HG03045 (cell line): ENCODE measurements around the gene ROCK1.

ENCODE experiments used
- ATAC-seq: cut with Tn5 transposase; IDR thresholded peaks from one replicate; pipeline ENCODE4 v1.9.1; 2021; ENCODE audit warnings: mild to moderate bottlenecking, moderate library complexity; ENCODE audit not compliant: unreplicated experiment

The ROCK1 gene

GRCh38 chr18:21109936-21110712 is 1.5 kb downstream of the ROCK1 start:
- ATAC-seq: no peak

DNA sequence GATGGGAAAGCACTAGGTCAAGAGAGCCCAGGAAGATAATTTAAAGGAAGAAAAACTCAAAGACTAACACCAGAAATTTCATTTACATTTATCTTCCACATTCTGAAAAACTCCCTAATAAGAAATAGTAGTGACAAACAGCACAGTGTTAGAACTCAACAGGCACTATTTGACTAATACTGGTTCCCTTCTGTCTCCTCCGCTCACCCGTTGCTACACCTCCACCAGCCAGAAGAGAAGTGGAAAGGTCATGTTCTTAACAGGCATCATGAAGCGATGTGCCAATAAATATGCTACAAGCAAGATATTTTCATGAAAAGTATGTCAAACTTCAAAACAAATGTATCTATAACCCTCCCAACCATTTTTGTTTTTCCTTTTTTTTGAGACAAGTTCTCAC is 5.7 kb downstream of the ROCK1 start:
- ATAC-seq: no peak

GRCh38 chr18:21101172-21101571 is 10.4 kb downstream of the ROCK1 start:
- ATAC-seq: no peak

- ATAC-seq: no peak
Measured at GRCh38 chr18:21100678-21101077, 10.9 kb downstream of the ROCK1 start.

GRCh38 chr18:21100146-21100545 is 11.5 kb downstream of the ROCK1 start:
- no peak for ATAC-seq

DNA sequence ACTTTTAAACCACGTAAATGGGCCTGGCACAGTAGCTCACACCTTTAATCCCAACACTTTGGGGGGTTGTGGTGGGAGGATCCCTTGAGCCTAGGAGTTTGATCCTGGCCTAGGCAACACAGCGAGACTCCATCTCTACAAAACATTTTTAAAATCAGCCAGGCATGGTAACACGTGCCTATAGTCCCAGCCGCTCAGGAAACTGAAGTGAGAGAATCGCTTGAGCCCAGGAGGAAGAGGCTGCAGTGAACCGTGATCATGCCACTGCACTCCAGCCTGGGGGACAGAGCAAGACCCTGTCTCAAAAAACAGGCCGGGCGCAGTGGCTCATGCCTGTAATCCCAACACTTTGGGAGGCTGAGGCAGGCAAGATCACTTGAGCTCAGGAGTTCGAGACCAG is 12.2 kb downstream of the ROCK1 start:
- no peak for ATAC-seq

- no peak for ATAC-seq
Measured at GRCh38 chr18:21096760-21097159, 14.9 kb downstream of the ROCK1 start.

GRCh38 chr18:21093133-21093532 is 18.5 kb downstream of the ROCK1 start:
- no peak for ATAC-seq

DNA sequence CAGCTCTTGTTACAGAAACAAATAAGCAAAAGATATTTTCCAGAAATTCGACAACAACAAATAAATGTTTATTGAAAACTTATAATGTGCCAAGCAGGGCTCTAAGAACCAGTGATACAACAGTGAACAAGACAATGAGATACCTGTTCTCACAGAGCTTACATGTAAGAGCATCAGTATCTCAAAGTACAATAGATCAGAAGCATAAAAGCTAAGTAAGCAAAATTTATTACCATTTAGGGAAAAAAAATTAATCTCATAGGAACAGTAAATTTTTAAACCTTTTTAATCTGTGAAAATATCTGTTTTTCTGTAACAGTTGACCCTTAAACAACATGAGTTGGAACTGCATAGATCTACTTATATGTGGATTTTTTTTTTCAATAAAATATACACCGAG is 20.9 kb downstream of the ROCK1 start:
- no peak for ATAC-seq

DNA sequence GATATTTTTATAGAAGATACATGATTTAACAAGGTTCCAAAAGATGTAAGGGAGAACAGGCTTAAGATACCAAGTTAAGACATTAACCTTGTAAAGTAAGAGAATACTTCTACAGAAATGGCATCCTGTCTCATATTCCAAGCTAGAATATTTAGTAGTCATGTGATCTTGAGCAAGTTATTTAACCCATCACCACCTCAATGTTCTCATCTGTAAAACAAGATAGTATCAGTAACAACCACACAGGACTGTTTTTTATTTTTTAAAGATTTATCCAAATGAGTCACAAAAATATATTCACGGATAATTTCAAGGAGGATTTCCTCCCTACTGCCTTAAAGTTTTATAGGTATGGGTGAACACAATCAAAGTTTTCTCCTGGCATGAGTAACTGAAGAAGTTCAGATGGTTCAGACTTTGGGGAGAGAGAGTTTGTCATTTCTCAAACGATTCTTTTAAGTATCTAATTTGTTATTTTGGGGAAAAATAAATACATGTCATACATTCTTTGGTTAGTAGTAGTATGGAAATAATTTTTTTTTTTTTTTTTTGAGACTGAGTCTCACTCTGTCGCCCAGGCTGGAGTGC is 25.9 kb downstream of the ROCK1 start:
- ATAC-seq: no peak

- no peak for ATAC-seq
Measured at GRCh38 chr18:21084511-21085078, 27.0 kb downstream of the ROCK1 start.

DNA sequence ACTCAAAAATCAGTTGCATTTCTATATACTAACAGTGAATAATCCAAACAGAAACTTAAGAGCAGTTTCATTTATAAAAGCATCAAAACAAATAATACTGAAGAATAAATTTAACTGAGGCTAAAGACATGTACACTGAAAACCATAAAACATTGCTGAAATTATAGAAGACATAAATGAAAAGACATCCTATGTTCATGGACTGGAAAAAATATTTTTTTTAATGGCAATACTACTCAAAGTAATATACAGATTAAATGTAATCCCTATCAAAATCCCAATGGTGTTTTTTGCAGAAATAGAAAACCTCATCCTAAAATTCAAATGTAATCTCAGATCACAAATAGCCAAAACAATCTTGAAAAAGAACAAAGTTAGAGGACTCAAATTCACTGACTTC is 28.6 kb downstream of the ROCK1 start:
- no peak for ATAC-seq

DNA sequence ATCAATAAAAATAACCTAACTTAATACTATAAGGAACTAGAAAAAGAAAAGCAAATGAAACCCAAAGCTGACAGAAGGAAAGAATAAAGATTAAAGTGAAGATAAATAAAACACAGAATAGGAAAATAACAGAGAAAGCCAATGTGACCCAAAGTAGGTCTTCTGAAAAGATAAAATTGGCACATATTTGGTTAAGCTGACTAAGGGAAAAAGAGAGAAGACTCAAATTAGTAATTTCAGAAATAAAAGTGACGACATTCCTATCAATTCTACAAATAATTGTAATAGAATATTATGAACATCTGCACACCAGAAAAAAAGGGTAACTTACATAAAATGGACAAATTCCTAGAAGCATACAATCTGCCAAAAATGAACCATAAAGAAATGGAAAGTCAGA is 30.2 kb downstream of the ROCK1 start:
- no peak for ATAC-seq

GRCh38 chr18:21080576-21080975 is 31.0 kb downstream of the ROCK1 start:
- no peak for ATAC-seq

GRCh38 chr18:21074336-21075323 is 37.0 kb downstream of the ROCK1 start:
- no peak for ATAC-seq

DNA sequence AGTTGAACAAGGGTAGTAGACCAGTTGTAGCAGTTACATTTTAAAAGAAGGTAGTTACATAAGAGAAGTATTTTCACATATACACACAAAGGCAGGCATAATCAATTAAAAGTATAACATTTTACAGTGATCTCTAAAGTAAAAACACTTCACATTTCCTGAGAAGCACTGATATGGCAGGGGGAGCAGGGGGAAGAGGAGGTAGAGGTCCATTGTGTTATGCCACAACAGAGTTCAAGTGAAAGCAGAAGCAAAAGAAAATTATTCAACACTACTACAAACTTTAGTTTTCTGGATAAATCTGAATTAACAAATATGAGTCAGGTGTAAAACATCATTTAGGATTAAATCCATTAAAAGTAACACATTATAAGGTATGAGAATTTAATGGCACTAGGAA is 38.4 kb downstream of the ROCK1 start:
- ATAC-seq: no peak

- no peak for ATAC-seq
Measured at GRCh38 chr18:21071071-21071470, 40.5 kb downstream of the ROCK1 start.

- ATAC-seq: no peak
Measured at GRCh38 chr18:21069468-21069867, 42.1 kb downstream of the ROCK1 start.

GRCh38 chr18:21064347-21064746 is 47.3 kb downstream of the ROCK1 start:
- ATAC-seq: no peak

DNA sequence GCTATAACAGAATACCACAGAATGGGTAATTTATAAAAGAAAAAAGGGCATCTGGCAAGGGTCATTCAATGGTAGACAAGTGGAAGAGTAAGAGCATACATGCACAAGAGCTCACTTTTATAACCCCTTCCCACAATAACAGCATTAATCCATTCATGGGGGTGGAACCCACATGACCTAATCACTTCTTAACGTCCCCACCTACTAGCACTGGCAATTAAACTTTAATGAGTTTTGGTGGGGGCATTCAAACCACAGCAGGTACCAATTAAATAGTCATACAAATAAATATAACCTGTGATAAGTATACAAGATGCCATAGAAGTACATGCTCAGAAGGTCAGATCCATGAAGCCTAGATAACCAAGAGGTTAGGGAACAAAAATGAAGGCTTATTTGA is 48.6 kb downstream of the ROCK1 start:
- ATAC-seq: no peak

GRCh38 chr18:21057112-21057511 is 54.5 kb downstream of the ROCK1 start:
- no peak for ATAC-seq
